ENCODE measurements around the gene CDH15. TPM values are rescaled to one million over a fixed set of nuclear protein-coding genes. Genes with fewer than 3 reads are reported as not detected.
A peak's percentile ranks its signal among the peaks of the same experiment; 100 is the strongest.

Gene CDH15
- total RNA-seq, 1 experiment from 2014 or later, result not detected

DNA sequence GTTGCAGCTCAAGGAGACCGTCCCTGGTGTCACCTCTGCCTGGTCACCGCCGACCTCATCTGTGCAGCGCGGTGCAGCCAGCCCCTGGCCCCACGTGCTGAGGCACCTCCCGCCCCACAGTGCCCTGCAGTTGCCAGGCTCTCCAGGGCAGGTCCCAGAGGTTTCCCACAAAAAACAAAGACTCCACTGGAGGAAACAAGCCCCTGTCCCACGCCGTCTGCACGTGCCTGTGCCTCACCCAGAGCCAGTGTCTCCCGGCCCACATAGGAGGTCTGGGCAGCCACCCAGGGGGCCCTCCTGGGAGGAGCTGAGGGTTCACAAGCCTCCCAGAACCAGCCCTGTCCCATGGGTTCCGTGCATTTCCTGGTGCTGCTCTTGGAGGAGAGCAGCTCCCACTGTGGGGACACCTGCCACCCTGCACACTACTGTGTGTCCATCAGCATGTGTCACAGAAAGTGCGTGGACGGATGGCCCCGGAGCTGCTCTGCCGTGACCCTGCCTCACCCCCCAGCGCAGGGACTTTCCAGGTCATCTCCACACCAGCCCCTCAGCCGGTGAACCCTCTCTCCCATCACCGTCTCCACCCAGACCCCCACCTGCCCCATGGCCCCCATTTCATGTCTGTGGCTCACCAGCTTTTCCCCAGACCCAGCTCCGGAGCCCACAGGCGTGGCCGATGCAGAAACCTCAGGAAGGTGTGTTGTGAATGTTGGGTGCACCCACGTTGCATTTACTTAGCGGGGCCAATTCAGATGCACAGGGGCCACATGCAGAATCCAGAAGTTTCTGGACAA, 17.0 kb upstream of the CDH15 start:
- intact Hi-C loops (cut with micrococcal nuclease; ENCODE audit: unreplicated experiment), result no loop called here
- POLR2A ChIA-PET, result no interaction called here
- H3K4me1 ChIP-seq, result peaks cover 7% of the 10 kb centered on the region; the same call in 1 of the 2 replicates
- H3K9me3 ChIP-seq, result peaks cover 9% of the 10 kb centered on the region; the same call in 1 of the 2 replicates
- Mint-ChIP-seq H3K27ac (ENCODE audit: unreplicated experiment) (peak overlapping the region; percentile 26), H3K4me3 (ENCODE audit: unreplicated experiment) (no peak overlapping the region), H3K36me3 (ENCODE audit: insufficient read depth, unreplicated experiment) (peaks cover 58% of the 10 kb centered on the region), H3K4me1 (ENCODE audit: low read depth, unreplicated experiment) (no peaks in the 10 kb centered on the region), H3K9me3 (ENCODE audit: unreplicated experiment) (peaks cover 8% of the 10 kb centered on the region), H3K27me3 (ENCODE audit: insufficient read depth, unreplicated experiment) (no peaks in the 10 kb centered on the region)
- no peak overlapping the region for H3K4me3 ChIP-seq (ENCODE audit: low read depth, low read length)
- peaks cover 4% of the 10 kb centered on the region for H3K36me3 ChIP-seq (ENCODE audit: control insufficient read depth, insufficient read depth, low read length)
- CTCF ChIA-PET, result interaction anchor here (0.6 to 0.7 kb wide), 3 partner anchors 13 to 769 kb away, joined by 3 to 5 read pairs (median 3); no protein-coding TSS in a partner anchor
- no peak for DNase-seq
- TF ChIP-seq, protein P1, sequence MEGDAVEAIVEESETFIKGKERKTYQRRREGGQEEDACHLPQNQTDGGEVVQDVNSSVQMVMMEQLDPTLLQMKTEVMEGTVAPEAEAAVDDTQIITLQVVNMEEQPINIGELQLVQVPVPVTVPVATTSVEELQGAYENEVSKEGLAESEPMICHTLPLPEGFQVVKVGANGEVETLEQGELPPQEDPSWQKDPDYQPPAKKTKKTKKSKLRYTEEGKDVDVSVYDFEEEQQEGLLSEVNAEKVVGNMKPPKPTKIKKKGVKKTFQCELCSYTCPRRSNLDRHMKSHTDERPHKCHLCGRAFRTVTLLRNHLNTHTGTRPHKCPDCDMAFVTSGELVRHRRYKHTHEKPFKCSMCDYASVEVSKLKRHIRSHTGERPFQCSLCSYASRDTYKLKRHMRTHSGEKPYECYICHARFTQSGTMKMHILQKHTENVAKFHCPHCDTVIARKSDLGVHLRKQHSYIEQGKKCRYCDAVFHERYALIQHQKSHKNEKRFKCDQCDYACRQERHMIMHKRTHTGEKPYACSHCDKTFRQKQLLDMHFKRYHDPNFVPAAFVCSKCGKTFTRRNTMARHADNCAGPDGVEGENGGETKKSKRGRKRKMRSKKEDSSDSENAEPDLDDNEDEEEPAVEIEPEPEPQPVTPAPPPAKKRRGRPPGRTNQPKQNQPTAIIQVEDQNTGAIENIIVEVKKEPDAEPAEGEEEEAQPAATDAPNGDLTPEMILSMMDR (IDR thresholded peaks at IDR 0.05; ENCODE audit: insufficient read depth in 1 of 2, low read depth in 1 of 2, low read length in 1 of 2, severe bottlenecking in 1 of 2, unreplicated experiment in 1 of 2), result no peak
- no TSS peak for BruUV-seq (replicated peaks)
- H3K27me3 ChIP-seq (replicated peaks; ENCODE audit: control insufficient read depth, insufficient read depth, low read length), result no peaks in the 10 kb centered on the region

DNA sequence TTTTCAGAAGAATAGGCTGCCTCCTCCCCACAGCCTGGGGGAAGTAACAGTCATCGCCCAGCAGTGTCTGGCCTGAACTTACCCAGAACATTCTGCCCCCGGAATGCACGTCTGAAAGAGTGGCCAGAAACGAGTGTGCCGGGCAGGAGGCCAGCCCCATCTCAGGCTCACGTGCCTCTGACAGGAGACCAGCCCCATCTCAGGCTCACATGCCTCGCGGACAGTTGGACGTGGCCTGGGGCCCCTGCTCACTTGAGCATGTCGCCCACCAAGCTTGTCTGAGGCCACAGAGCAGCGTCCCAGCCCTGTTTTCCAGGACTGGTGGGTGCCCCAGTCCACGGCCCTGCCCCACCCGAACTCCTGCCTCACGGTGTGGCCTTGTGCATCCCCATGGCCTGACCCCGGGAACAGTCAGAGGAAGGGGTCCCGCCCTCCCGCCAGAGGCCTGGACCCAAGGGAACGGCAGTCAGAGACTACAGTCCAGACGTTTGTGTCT, 16.3 kb upstream of the CDH15 start:
- BruUV-seq (replicated peaks), result no TSS peak
- POLR2A ChIA-PET, result no interaction called here
- H3K27me3 Mint-ChIP-seq (ENCODE audit: insufficient read depth, unreplicated experiment), result no peaks in the 10 kb centered on the region
- intact Hi-C loops (cut with micrococcal nuclease; ENCODE audit: unreplicated experiment), result no loop called here
- CTCF ChIA-PET, result interaction anchor here (0.7 kb wide), 1 partner anchor 12 kb away, joined by 3 read pairs; no protein-coding TSS in a partner anchor
- peak overlapping the region; percentile 26 for H3K27ac Mint-ChIP-seq (ENCODE audit: unreplicated experiment)
- H3K36me3 ChIP-seq (ENCODE audit: control insufficient read depth, insufficient read depth, low read length), result peaks cover under 1% of the 10 kb centered on the region; the same call in 1 of the 2 replicates
- H3K4me3 Mint-ChIP-seq (ENCODE audit: unreplicated experiment), result no peak overlapping the region
- no peak overlapping the region for H3K4me3 ChIP-seq (ENCODE audit: low read depth, low read length)
- peaks cover 2% of the 10 kb centered on the region for H3K9me3 Mint-ChIP-seq (ENCODE audit: unreplicated experiment)
- H3K4me1 ChIP-seq, result peaks cover 7% of the 10 kb centered on the region; the same call in 1 of the 2 replicates
- no peaks in the 10 kb centered on the region for H3K4me1 Mint-ChIP-seq (ENCODE audit: low read depth, unreplicated experiment)
- H3K9me3 ChIP-seq, result peaks cover 2% of the 10 kb centered on the region; the same call in 1 of the 2 replicates
- DNase-seq, result no peak
- peaks cover 52% of the 10 kb centered on the region for H3K36me3 Mint-ChIP-seq (ENCODE audit: insufficient read depth, unreplicated experiment)
- H3K27me3 ChIP-seq (replicated peaks; ENCODE audit: control insufficient read depth, insufficient read depth, low read length), result no peaks in the 10 kb centered on the region
- TF ChIP-seq, protein P1 (IDR thresholded peaks at IDR 0.05; ENCODE audit: insufficient read depth in 1 of 2, low read depth in 1 of 2, low read length in 1 of 2, severe bottlenecking in 1 of 2, unreplicated experiment in 1 of 2), result no peak

DNA sequence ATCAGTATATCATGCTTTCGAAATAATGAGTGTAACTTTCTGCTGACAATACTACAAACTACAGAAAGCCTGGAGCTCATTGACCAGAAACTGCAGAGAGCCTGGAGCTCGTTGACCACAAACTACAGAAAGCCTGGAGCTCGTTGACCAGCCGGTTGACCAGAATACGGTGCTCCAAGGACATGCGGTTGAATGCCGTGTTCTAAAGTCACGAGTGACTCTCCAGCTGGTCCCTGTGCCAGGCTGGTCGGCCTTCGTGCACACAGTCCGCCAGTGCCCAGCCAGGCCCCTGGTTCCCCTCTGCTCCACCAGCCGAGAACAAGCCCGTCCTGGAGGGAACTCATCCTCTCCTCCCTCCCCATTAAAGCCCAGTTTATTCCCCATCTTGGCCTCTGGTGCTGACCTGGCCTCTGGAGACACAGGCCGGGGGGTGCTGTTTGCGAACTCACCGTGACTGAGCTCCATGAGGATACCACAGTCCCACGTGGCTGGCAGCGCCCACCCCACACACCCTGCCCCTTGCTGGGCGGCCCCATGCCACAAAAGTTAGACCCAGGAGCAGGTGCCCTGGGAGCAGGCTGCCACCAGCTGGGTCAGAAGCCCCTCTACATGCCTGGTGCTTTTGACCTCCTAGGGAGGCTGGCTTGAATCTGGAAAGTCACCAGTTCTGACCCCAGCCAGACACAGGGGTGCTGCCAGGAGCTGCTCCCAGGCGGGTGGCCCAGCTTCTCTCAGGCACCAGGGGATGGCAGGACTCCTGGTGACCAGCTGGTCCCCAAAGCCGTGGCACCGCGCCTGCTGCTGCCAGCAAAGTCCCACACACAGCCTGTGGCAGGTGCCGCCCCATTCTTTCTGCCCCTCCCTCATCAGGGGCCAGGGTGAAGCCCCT, 15.5 kb upstream of the CDH15 start:
- TF ChIP-seq, protein P1 (IDR thresholded peaks at IDR 0.05; ENCODE audit: insufficient read depth in 1 of 2, low read depth in 1 of 2, low read length in 1 of 2, severe bottlenecking in 1 of 2, unreplicated experiment in 1 of 2), result no peak
- POLR2A ChIA-PET, result no interaction called here
- BruUV-seq (replicated peaks), result TSS peak; percentile 32

More for the DNA sequence above, 15.5 kb upstream of the CDH15 start:
- H3K4me3 ChIP-seq (ENCODE audit: low read depth, low read length), result no peak overlapping the region
- CTCF ChIA-PET, result interaction anchor here (0.9 kb wide), 1 partner anchor 15 kb away, joined by 3 read pairs; no protein-coding TSS in a partner anchor
- Mint-ChIP-seq H3K27ac (ENCODE audit: unreplicated experiment) (no peak overlapping the region), H3K9me3 (ENCODE audit: unreplicated experiment) (no peaks in the 10 kb centered on the region), H3K27me3 (ENCODE audit: insufficient read depth, unreplicated experiment) (no peaks in the 10 kb centered on the region), H3K4me1 (ENCODE audit: low read depth, unreplicated experiment) (no peaks in the 10 kb centered on the region), H3K36me3 (ENCODE audit: insufficient read depth, unreplicated experiment) (peaks cover 47% of the 10 kb centered on the region), H3K4me3 (ENCODE audit: unreplicated experiment) (no peak overlapping the region)
- no peak for DNase-seq
- no peaks in the 10 kb centered on the region for H3K36me3 ChIP-seq (ENCODE audit: control insufficient read depth, insufficient read depth, low read length)
- no peaks in the 10 kb centered on the region for H3K9me3 ChIP-seq
- H3K27me3 ChIP-seq (replicated peaks; ENCODE audit: control insufficient read depth, insufficient read depth, low read length), result no peaks in the 10 kb centered on the region
- intact Hi-C loops (cut with micrococcal nuclease; ENCODE audit: unreplicated experiment), result no loop called here
- peaks cover 7% of the 10 kb centered on the region; the same call in 1 of the 2 replicates for H3K4me1 ChIP-seq
